HG02763 (cell line): Measurements from ENCODE around the gene CCDC159.
A peak's percentile ranks its signal among the peaks of the same experiment; 100 is the strongest.
"Not testable (repeated sequence)": the region's sequence is repeated elsewhere in the genome, so short reads cannot be mapped to it uniquely, and the experiment has no call there.

Experiments
- ATAC-seq: cut with Tn5 transposase; IDR thresholded peaks from one replicate; pipeline ENCODE4 v1.9.1; 2021; ENCODE audit warnings: mild to moderate bottlenecking, moderate library complexity; ENCODE audit not compliant: unreplicated experiment

Gene CCDC159

GRCh38 chr19:11364296-11364904 is 18.1 kb downstream of the CCDC159 start:
- ATAC-seq = no peak

DNA sequence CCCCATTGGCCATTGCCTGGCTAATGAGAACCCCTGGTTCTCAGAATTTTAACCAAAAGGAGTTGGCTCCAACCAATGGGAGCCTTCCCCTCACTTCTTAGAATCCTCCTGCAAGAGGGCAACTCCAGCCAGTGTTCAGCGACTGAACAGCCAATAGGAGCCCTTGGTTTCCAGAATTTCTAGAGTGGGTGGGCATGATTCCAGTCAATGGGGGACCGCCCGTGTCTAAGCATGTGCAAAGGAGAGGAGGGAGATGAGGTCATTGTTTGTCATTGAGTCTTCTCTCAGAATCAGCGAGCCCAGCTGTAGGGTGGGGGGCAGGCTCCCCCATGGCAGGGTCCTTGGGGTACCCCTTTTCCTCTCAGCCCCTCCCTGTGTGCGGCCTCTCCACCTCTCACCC is 18.6 kb downstream of the CCDC159 start:
- no peak for ATAC-seq

- ATAC-seq = no peak
Measured at GRCh38 chr19:11365557-11366117, 19.3 kb downstream of the CCDC159 start.

DNA sequence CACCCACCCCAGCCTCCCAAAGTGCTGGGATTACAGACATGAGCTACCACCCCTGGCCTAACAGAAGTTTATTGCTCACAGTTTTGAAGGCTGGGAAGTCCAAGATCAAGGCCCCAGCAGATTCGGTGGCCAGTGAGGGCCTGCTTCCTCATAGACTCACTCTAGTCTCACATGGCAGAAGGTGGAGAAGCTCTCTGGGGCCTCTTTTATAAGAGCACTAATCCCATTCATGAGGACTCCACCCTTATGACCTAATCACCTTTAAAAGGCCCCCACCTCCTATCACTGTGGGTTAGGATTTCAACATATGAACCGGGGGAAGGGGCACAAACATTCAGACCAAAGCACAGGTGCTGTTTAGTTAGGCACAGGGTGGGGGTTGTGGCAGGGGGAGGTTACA is 21.2 kb downstream of the CCDC159 start:
- no peak for ATAC-seq

GRCh38 chr19:11370744-11371143 is 24.4 kb downstream of the CCDC159 start:
- ATAC-seq = no peak

GRCh38 chr19:11373166-11373884 is 27.0 kb downstream of the CCDC159 start:
- ATAC-seq = no peak

GRCh38 chr19:11373885-11374432 is 27.6 kb downstream of the CCDC159 start:
- no peak for ATAC-seq

- ATAC-seq = peak; percentile 89
Measured at GRCh38 chr19:11374433-11375142, 28.3 kb downstream of the CCDC159 start, which contains the start of gene SWSAP1. TSS of gene SWSAP1 (plus strand) at chr19:11374666. CDS start at chr19:11374681, 15 bp downstream.

DNA sequence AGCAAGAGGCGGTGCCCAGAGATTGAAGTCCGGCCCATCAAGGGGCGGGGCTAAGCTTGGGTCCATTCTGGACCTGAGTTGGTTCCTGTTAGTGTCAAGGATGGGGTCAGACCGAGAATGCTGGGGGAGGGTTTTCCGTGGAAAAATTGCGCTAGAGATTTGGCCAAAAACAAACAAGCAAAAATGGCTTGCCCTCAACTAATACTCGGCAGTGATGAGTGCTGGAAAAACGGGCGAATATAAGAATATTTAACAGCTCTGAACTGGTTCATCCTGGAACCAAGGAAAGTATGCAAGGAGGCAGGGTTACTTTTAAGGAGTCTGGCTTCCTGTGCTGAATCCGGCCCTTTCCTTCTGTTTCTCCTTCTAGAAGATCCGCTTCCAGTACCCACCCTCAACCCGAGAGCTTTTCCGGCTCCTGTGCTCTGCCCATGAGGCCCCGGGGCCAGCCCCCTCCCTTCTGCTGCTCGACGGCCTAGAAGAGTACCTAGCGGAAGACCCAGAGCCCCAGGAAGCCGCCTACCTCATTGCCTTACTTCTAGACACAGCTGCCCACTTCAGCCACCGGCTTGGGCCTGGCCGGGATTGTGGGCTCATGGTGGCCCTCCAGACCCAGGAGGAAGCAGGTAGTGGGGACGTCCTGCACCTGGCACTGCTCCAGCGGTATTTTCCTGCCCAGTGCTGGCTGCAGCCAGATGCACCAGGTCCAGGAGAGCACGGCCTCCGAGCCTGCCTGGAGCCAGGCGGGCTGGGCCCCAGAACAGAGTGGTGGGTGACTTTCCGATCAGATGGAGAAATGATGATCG is 29.0 kb downstream of the CCDC159 start:
- no peak for ATAC-seq

GRCh38 chr19:11377237-11377636 is 30.9 kb downstream of the CCDC159 start:
- ATAC-seq = no peak

DNA sequence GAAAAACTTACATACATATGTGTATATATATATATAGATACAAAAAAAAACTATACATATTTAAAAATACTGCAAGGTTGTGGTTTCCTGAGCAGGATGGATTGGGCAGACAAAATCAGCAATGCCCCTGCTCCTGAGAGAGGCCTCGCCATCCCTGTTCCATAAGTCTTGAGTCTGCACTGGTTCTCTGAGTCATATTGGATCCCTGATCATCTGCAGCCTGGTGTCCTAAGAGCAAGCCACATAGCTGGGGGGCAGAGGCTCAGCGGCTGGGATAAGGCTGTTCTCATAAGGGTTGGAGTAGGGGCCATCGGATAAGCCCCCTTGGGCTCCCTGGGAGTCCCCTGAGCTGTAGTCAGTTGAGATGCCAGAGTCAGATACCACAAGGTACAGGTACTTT is 31.4 kb downstream of the CCDC159 start:
- no peak for ATAC-seq

- no peak for ATAC-seq
Measured at GRCh38 chr19:11378319-11379189, 32.2 kb downstream of the CCDC159 start.

- ATAC-seq = not testable (repeated sequence)
Measured at GRCh38 chr19:11379269-11379845, 33.0 kb downstream of the CCDC159 start.

GRCh38 chr19:11379857-11380350 is 33.6 kb downstream of the CCDC159 start:
- no peak for ATAC-seq

GRCh38 chr19:11380653-11381537 is 34.6 kb downstream of the CCDC159 start:
- peak; percentile 79 for ATAC-seq

DNA sequence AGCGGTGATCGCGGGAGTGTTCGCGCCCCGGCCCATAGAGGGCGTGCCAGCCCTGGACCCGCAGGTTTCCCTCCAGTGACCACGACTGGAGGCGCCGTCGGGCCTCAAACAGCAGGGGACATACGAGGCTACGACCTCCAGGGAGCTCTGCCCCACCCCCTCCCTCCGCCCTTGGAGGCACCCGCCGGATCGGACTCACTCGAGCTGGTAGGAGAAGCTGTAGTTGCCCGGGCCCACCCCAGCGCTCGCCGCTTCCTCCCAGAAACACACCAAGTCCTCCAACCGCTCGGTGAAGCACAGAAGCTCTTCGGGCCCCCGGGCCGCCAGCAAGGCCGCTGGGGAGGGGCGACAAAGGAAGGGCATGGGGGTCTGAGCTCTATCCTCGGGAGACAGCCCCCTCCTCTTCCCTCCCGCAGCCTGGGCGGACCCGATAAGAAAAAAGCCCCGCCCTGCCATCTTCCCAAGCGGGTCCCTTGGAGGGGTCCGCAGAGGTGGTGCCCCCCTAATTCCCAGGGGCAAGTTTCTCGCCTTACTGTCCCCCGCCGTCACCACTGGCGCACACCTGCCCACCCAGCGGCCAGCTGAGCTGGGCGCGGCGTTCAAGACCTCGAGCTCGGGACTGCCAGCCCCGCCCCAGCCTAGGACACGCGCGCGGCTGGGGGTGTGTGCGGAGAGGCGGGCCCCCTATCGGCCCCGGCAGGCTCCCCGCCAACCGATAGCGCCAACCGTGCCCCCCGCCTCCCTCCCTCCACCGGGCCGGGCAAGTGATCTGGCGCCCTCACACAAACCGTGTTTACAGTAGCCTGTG is 36.8 kb downstream of the CCDC159 start:
- no peak for ATAC-seq

DNA sequence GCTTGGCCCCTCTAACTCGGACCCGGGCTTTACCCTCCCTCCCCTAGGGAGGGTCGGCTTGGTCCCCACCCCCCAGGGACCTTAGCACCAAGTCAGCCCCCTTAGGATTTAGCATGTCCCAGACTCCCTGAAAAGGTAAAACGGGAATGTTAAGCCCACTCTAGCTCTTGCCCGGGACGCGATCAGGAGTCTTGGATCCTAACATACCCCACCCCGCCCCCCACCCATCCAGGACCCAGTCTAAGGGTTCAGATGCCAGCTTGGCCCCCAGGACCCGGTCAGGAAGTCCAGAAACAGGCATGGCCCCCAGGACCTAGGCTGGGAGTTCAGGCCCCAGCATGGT is 37.4 kb downstream of the CCDC159 start:
- no peak for ATAC-seq
